GM18873 (cell line): Measurements from ENCODE around the gene CCNJL.
"Not testable (repeated sequence)": the region's sequence is repeated elsewhere in the genome, so short reads cannot be mapped to it uniquely, and the experiment has no call there.

Source experiments
- ATAC-seq: cut with Tn5 transposase; IDR thresholded peaks from one replicate; pipeline ENCODE4 v1.9.1; 2021; ENCODE audit warnings: mild to moderate bottlenecking, moderate library complexity, moderate number of reproducible peaks; ENCODE audit not compliant: unreplicated experiment, low FRiP score

CCNJL gene

DNA sequence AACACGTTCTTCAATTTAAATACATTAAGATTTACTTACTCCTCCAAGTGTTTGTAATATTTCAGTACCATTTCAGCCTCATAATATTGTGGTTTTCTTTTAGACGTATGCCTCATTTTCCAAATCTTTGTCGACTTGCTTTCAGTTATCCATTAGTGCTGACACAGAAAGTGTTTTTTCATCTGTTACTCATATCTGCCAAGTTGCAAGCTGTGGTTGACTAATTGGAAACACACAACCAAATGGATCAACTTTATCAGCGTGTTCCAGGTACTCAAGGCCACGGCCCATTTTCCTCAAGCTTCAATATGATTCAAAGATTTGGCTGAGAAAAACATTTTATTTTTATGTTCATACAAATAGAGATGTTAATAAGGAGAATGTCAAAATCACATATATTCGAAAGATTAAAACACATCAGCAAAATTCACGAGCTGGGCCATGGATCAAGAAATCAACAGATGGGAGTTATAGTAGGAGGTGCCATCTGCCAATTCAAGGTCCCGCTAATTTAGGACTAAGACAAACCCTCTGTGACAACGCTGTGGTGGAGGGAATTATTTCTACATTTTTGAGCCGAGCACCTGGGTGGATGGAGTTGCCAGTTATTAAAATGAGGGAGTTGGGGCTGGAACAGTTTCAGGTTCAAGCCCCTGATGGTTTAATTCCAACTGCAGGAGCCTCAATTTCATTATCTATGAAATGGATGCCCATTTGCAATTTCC, 27.2 kb upstream of the CCNJL start:
- ATAC-seq, result no peak

DNA sequence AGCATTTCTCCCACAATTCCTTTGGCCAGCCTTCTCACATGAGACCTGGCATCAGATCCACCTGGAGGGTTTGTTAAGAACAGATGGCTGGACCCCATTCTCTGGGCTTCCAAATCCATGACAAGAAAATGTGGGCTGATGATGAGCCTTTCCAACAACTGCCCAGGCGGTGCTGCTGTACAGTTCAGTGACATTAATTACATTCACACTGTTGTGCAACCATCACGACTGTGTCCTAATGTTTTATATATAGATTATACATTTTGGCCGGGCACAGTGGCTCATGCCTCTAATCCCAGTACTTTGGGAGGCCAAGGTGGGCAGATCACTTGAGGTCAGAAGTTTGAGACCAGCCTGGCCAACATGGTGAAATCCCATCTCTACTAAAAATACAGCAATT, 22.4 kb upstream of the CCNJL start:
- ATAC-seq, result not testable (repeated sequence)

DNA sequence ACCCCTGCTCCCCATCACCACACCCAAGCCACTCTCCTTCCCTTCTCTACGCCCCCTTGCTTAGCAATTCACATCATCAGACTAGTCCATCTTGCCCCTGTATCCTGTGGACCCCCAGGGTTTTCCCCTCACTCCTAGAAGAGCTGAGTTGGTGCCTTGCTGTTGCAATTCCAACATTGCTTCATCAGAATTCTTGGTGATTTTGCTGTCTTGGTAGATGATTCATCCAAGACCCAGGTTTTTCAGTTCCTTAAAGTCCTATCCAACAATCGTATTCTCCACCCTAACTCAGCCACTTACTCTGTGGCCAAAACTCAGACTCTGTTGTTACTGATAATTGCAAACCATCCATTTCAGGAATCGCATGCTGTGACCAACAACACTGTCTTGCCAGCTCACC, 21.4 kb upstream of the CCNJL start:
- ATAC-seq, result no peak

GRCh38 chr5:160330212-160330611, 17.8 kb upstream of the CCNJL start:
- ATAC-seq, result no peak

DNA sequence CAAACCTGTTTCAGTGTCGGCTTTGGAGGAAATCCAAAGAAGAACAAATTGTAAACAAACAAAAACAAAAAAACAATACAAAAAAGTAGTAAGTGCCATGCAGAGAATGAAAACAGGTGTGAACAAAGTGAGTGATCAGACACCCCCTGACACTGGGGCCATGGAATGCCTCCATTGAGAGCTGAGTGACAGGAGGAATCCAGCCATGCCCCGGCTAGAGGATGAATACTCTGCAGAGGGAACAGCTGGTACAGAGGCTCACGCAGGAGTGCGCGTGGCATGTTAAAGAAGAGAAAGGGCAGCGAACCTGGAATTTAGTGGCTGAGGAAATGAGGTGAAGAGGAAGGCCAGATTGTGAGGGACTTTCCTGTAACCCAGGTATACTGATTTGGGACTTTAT, 15.5 kb upstream of the CCNJL start:
- ATAC-seq, result no peak

- no peak for ATAC-seq
Measured at GRCh38 chr5:160326981-160327380, 14.6 kb upstream of the CCNJL start.

DNA sequence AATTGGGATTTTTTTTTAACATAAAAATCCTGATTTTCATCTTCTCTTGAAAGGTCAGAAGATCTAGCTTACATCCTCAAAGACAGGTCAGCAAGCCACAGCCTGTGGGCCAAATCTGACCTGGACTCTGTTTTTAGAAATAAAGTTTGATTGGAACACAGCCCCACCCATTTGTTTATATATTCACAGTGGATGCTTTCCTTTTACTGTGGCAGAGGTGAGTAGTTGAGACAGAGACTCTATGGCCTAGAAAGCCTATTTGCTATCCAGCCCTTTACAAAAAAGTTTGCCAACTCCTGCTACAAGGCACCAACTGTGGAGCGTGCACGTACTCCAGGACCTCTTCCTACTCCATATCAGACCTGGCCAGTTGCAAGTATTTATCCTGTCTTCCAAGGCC, 13.4 kb upstream of the CCNJL start:
- ATAC-seq, result no peak

DNA sequence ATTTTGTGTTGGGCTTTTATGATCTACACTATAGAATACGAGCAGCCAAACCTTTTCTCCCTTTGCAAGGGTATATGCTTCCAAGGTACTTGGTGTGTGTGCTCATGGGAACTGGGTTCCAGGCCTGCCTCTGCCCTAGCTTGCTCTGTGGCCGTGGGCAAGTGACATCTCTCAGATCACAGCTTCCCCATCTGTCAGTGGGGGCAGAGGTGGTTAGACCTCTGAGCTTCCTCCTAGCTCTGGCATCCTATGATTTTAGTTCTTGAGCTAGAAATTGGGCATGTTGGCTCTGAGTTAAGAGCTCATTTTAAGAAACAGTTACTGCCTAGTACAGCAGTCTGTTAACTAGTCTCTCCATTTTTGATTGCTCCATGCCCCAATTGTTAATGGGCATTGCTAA, 12.5 kb upstream of the CCNJL start:
- no peak for ATAC-seq

- no peak for ATAC-seq
Measured at GRCh38 chr5:160318409-160318808, 6.0 kb upstream of the CCNJL start.

- no peak for ATAC-seq
Measured at GRCh38 chr5:160317434-160317833, 5.1 kb upstream of the CCNJL start.

DNA sequence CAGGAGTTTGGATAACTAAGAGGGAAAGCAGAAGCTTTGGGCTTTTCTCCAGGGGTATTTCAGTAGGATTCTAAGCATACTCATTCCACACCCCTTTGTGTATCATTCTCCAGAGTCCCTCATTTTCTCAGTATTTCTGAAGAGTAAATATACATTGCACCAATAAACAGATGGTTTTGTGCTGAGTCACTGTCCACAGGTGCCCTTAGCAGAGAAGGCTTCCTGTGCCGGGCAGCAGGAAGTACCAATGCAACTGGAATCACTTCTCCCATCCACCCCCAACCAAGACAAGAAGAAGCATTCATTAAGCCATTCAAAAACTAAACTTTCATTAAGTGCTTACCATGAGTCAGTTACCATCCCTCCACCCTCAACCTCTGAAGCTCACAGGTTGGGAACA, 3.6 kb upstream of the CCNJL start:
- ATAC-seq, result no peak

DNA sequence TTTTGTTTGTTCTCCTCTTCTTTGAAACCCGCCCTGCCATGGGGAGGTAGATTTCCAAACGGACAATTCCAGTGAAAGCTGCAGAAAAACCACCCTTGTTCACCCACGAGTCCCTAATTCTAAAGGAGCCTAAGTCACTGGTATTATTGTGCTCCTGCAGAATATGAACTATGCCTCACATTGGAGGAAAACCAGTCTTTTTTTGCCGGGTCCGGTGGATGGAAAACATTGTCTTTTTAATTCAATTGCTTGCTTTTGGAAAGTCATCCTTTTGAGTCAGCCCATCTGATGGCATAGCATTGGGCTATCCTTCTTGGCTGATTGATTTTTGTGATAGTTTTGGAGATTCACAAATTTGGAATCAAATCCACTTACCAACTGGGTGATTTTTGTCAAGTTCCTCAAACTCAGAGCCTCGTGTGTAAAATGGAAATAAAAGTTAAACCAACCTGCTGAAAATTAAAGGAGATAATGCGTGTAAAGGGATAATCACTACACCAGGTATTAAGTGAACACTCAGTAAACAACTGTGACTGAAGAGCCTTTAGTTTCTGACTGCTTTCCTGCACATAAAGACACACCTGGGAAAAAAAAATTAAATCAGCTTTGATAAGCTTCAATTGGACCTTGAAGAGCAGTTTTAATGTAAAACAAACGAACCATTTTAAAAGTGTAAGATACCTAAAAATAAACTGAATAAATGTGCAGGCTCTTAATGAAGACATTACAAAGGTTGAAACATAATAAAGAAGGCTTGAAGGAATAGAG, 780 bp upstream of the CCNJL start:
- no peak for ATAC-seq

DNA sequence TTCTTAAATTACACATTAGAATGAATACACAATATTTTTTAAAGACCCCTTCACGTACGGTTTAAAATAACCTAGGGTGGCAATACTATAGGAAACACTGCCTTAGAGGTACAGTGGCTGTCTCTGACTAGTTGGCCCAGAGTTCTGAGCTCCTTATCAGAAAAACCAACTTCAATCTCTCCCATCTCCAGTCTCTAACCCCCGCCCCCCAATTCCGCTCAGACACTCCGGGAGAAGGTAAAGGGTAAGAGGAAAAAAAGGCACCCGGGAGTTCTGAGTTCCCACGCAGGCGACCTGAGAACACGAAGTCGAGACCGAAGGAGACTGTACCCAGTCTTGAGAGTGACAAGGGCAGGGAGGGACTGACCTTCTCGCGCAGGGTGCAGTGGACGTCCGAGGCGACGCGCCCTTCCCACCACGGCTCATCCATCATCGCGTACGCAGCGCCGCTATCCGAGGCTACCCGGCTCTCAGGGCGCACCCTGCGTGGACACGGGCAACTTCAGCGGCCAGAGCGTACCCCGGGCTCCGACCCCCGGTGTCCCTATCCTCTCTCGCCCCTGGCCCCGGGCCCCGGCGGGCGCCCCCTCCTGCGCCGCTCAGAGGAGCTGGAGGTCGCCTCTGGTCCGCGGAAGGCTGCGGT, 752 bp downstream of the CCNJL start:
- ATAC-seq, result no peak

- no peak for ATAC-seq
Measured at GRCh38 chr5:160310552-160311295, 1.6 kb downstream of the CCNJL start.

GRCh38 chr5:160310140-160310539, 2.2 kb downstream of the CCNJL start:
- ATAC-seq, result no peak

DNA sequence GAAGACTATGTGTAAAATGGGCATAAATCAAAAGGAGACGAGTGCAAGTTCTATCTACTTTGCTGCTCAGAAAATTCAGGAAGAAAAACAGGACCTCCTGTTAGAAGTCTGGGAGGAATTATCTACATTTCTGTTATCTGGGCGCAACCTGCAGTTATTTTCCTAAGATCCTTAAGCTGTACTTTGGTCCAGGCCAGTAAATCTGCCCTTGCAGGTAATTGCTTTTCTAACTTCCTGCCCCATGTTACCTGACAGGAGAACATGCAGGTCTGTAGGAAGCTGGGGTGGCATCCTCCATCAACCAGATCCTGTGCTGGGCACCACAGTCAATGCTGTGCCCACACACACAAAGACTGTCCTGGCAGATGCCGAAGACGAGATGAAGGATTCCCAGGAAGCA, 5.7 kb downstream of the CCNJL start:
- ATAC-seq, result no peak

- no peak for ATAC-seq
Measured at GRCh38 chr5:160305319-160305718, 7.0 kb downstream of the CCNJL start.

GRCh38 chr5:160303690-160304089, 8.7 kb downstream of the CCNJL start:
- ATAC-seq, result no peak

DNA sequence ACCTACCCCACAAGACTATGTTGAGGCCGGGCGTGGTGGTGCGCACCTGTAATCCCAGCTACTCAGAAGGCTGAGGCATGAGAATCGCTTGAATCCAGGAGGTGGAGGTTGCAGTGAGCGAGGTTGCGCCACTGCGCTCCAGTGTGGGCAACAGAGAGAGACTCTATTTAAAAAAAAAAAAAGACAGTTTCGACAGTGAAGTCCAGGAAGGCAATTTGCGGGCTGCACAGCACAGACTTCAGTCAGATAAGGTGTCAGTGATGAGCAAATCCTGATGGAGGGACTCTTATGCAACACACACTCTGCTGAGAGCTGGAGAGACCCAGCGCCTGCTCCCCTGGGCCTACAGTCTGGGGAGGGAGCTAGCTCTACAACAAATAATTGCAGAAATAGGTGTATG, 14.2 kb downstream of the CCNJL start:
- ATAC-seq, result no peak

- no peak for ATAC-seq
Measured at GRCh38 chr5:160297776-160298175, 14.6 kb downstream of the CCNJL start.

DNA sequence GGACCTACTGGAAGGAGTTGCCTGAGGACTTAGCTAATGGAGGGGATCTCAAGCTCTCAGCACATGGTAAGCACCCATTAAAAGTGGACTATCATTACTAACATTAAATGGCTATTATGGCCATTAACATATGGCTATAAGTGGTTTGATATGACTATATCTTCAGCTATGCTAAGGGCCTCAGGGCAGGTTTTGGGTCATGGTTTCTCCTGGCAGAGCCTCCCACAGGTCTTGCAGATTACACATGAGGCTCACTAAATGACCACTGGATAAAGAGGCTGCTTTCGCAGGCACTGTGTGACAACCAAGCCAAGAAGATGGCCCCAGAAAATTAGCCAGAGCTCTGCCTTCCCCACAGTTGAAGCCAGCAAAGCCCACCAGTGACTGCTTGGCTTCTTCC, 15.4 kb downstream of the CCNJL start:
- ATAC-seq, result no peak
